ENCODE data around the gene DOCK2. TPM values are rescaled to one million over a fixed set of nuclear protein-coding genes. Genes with fewer than 3 reads are reported as not detected.
"Not testable (repeated sequence)": the region's sequence is repeated elsewhere in the genome, so short reads cannot be mapped to it uniquely, and the experiment has no call there.

DOCK2 gene
- total RNA-seq, 1 donor = 6.2 TPM

DNA sequence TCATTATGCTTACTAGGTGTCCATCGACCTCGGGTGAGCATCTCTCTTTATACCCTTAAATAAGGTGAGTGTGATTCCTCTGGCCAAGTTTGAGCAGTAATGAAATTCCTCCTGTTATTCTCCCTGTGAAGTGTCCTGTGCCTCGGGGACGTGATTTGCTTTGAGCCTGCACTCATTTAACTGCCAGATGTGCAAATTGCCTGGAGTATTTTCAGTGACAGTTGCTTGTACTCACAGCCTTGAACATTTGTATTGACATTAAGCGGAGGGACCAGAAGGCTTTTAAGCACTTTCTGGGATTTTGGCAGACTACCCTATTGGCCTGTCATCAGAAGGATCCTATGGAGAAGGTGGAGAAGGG lies 126.9 kb downstream of the DOCK2 start:
- Histone ChIP-seq H3K27me3 (ENCODE audit: insufficient read depth, low read length) (no peaks in the 10 kb centered on the region), H4K20me1 (ENCODE audit: insufficient read depth, low read length) (no peaks in the 10 kb centered on the region), H3K79me2 (ENCODE audit: insufficient read depth, low read length) (no peaks in the 10 kb centered on the region), H3K36me3 (ENCODE audit: insufficient read depth, low read length) (no peaks in the 10 kb centered on the region), H2AFZ (ENCODE audit: low read length) (no peak overlapping the region), H3K4me1 (ENCODE audit: insufficient read depth, low read length) (peaks cover 15% of the 10 kb centered on the region), H3K4me3 (ENCODE audit: insufficient read depth, low read length) (no peak overlapping the region), H3K27ac (ENCODE audit: low read depth, low read length) (no peak overlapping the region), H3K4me2 (ENCODE audit: insufficient read depth, low read length) (no peak overlapping the region), H3K9me3 (ENCODE audit: low read depth, low read length) (no peaks in the 10 kb centered on the region)
- DNase-seq (ENCODE audit: insufficient read length, low spot score, missing footprints) = no peak
- TF ChIP-seq, protein P1, sequence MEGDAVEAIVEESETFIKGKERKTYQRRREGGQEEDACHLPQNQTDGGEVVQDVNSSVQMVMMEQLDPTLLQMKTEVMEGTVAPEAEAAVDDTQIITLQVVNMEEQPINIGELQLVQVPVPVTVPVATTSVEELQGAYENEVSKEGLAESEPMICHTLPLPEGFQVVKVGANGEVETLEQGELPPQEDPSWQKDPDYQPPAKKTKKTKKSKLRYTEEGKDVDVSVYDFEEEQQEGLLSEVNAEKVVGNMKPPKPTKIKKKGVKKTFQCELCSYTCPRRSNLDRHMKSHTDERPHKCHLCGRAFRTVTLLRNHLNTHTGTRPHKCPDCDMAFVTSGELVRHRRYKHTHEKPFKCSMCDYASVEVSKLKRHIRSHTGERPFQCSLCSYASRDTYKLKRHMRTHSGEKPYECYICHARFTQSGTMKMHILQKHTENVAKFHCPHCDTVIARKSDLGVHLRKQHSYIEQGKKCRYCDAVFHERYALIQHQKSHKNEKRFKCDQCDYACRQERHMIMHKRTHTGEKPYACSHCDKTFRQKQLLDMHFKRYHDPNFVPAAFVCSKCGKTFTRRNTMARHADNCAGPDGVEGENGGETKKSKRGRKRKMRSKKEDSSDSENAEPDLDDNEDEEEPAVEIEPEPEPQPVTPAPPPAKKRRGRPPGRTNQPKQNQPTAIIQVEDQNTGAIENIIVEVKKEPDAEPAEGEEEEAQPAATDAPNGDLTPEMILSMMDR (IDR thresholded peaks at IDR 0.05; ENCODE audit: extremely low read depth, low read depth, low read length) = no peak

DNA sequence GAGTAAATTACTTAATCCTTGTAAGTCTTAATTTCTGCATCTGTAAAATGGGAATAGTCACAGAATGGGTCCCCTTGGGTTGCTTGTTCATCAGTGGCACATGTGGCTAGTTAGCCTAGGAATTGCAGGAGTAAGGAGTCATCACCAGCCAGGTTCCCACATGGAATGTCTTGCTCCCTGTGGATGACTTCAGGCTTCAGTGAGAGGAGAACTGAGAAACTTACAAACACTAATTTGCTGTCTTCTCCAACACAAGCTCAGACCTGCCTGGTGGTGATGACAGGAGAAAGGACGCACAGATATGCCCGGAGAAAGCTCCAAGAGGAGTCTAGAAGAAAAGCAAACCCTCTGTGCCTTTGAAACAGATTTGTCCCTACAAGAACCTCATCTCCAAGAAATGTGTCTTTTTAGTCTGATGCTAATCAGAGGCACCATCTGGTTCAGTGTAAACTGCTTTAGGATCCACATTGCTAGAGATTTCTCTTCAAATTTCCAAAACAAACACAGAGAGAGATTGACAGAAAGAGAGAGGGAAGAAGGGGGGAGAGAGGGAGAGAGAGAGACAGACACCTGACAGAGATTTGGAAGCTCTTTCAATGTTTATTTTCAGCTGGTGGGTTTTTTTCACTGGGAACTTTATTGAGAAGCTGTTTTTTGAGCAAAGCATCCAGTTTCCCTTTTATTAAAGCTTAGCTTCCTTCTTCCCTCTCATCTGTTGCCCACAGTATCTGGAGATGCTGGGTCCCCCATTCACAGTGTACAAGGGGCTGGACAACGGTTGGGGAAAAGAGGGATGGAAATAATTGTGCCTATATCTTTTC lies 128.3 kb downstream of the DOCK2 start:
- no peak for DNase-seq (ENCODE audit: insufficient read length, low spot score, missing footprints)
- TF ChIP-seq, protein P1 (IDR thresholded peaks at IDR 0.05; ENCODE audit: extremely low read depth, low read depth, low read length) = no peak

DNA sequence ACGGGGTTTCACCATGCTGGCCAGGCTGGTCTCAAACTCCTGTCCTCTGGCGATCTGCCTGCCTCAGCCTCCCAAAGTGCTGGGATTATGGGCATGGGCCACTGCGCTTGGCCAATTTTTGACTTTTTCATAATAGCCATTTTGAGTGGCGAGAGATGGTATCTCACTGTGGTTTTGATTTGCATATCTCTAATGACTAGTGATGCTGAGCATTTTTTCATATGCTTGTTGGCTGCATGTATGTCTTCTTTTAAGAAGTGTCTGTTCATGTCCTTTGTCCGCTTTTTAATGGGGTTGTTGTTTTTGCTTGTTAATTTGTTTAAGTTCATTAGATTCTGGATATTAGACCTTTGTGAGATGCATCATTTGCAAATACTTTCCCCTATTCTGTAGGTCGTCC lies 129.9 kb downstream of the DOCK2 start:
- H3K36me3 ChIP-seq (ENCODE audit: insufficient read depth, low read length); H3K4me2 ChIP-seq (ENCODE audit: insufficient read depth, low read length); H2AFZ ChIP-seq (ENCODE audit: low read length); H3K27me3 ChIP-seq (ENCODE audit: insufficient read depth, low read length); H4K20me1 ChIP-seq (ENCODE audit: insufficient read depth, low read length); H3K4me3 ChIP-seq (ENCODE audit: insufficient read depth, low read length); DNase-seq (ENCODE audit: insufficient read length, low spot score, missing footprints); H3K79me2 ChIP-seq (ENCODE audit: insufficient read depth, low read length); H3K27ac ChIP-seq (ENCODE audit: low read depth, low read length); H3K9me3 ChIP-seq (ENCODE audit: low read depth, low read length): not testable (repeated sequence)
- H3K4me1 ChIP-seq (ENCODE audit: insufficient read depth, low read length) = peaks cover 22% of the 10 kb centered on the region

More for the DNA sequence above, 128.3 kb downstream of the DOCK2 start:
- no peaks in the 10 kb centered on the region for H3K79me2 ChIP-seq (ENCODE audit: insufficient read depth, low read length)
- H3K36me3 ChIP-seq (ENCODE audit: insufficient read depth, low read length) = no peaks in the 10 kb centered on the region
- no peak overlapping the region for H2AFZ ChIP-seq (ENCODE audit: low read length)
- H3K27me3 ChIP-seq (ENCODE audit: insufficient read depth, low read length) = no peaks in the 10 kb centered on the region
- H4K20me1 ChIP-seq (ENCODE audit: insufficient read depth, low read length) = no peaks in the 10 kb centered on the region
- H3K4me3 ChIP-seq (ENCODE audit: insufficient read depth, low read length) = no peak overlapping the region
- peaks cover 17% of the 10 kb centered on the region for H3K4me1 ChIP-seq (ENCODE audit: insufficient read depth, low read length)
- no peak overlapping the region for H3K27ac ChIP-seq (ENCODE audit: low read depth, low read length)
- H3K9me3 ChIP-seq (ENCODE audit: low read depth, low read length) = no peaks in the 10 kb centered on the region
- H3K4me2 ChIP-seq (ENCODE audit: insufficient read depth, low read length) = no peak overlapping the region

DNA sequence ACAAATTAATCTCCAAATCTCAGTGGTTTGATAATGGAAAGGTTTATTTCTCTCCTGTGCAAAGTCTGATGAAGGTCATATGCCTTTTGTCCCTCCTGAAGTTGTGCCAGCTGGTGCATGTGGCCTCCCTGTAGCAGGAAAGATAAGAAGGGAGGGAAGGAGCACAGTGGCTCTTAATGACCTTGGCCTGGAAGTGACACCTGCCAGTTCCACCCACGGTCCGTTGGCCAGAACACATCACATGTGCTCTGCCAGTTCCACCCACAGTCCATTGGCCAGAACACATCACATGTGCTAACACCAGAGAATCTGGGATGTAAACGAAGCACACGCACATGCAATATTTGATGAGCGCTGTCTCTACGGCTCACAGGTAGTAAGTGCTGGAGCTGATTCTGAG lies 130.9 kb downstream of the DOCK2 start:
- H3K9me3 ChIP-seq (ENCODE audit: low read depth, low read length) = no peaks in the 10 kb centered on the region
- peaks cover 18% of the 10 kb centered on the region for H3K4me1 ChIP-seq (ENCODE audit: insufficient read depth, low read length)
- H2AFZ ChIP-seq (ENCODE audit: low read length) = no peak overlapping the region
- H4K20me1 ChIP-seq (ENCODE audit: insufficient read depth, low read length) = no peaks in the 10 kb centered on the region
- no peak overlapping the region for H3K4me3 ChIP-seq (ENCODE audit: insufficient read depth, low read length)
- H3K4me2 ChIP-seq (ENCODE audit: insufficient read depth, low read length) = no peak overlapping the region
- no peak for DNase-seq (ENCODE audit: insufficient read length, low spot score, missing footprints)
- no peaks in the 10 kb centered on the region for H3K36me3 ChIP-seq (ENCODE audit: insufficient read depth, low read length)
- H3K27ac ChIP-seq (ENCODE audit: low read depth, low read length) = no peak overlapping the region
- no peaks in the 10 kb centered on the region for H3K79me2 ChIP-seq (ENCODE audit: insufficient read depth, low read length)
- TF ChIP-seq, protein P1 (IDR thresholded peaks at IDR 0.05; ENCODE audit: extremely low read depth, low read depth, low read length) = no peak
- no peaks in the 10 kb centered on the region for H3K27me3 ChIP-seq (ENCODE audit: insufficient read depth, low read length)
